Activated CD8-positive, alpha-beta T cell treated with anti-CD3 and anti-CD28 coated beads for 36 hours (primary cell): ENCODE measurements around the gene RASGRP2. TPM values are rescaled to one million over a fixed set of nuclear protein-coding genes. Genes with fewer than 3 reads are reported as not detected.

Experiments
- ATAC-seq: fragments of 200-7000 bp; cut with Tn5 transposase; one replicate; pipeline ENCODE4 v1.10.0; 2021; ENCODE audit warnings: mild to moderate bottlenecking, moderate library complexity
- CTCF ChIA-PET: fragments of 350-600 bp; sonication (Branson Sonifier 250); formaldehyde crosslinking; loops from one replicate; lab custom pipeline; 2021; ENCODE audit warnings: antibody characterized with exemption; lab: Charles Lee
- POLR2A ChIA-PET: fragments of 350-600 bp; sonication (Branson Sonifier 250); formaldehyde crosslinking; loops from one replicate; lab custom pipeline; 2021; ENCODE audit warnings: antibody characterized with exemption; lab: Charles Lee
- DNase-seq: peaks from one replicate; pipeline ENCODE4 v3.0.0-alpha.2; 2020
- H3K27ac Mint-ChIP-seq: one replicate; pipeline ENCODE4 v1.8.0; 2021; ENCODE audit warnings: mild to moderate bottlenecking, mixed read lengths
- H3K27me3 Mint-ChIP-seq: one replicate; pipeline ENCODE4 v1.8.0; 2021; ENCODE audit warnings: mixed read lengths
- H3K36me3 Mint-ChIP-seq: one replicate; pipeline ENCODE4 v1.8.0; 2021; ENCODE audit warnings: low read depth, mixed read lengths
- H3K4me1 Mint-ChIP-seq: one replicate; pipeline ENCODE4 v1.8.0; 2021; ENCODE audit warnings: low read depth, mixed read lengths
- H3K4me3 Mint-ChIP-seq: one replicate; pipeline ENCODE4 v1.8.0; 2021; ENCODE audit warnings: mild to moderate bottlenecking, moderate library complexity, mixed read lengths
- H3K9me3 Mint-ChIP-seq: one replicate; pipeline ENCODE4 v1.8.0; 2021; ENCODE audit warnings: mixed read lengths
- intact Hi-C: fragments of 100-400 bp; cut with micrococcal nuclease; formaldehyde crosslinking; loops from one replicate; pipeline ENCODE4 v1.10.0; 2022
- total RNA-seq, 2 experiments: library from RNA; stranded (reverse); gene quantifications; one replicate each; pipeline ENCODE4 v1.2.3, GENCODE V29; 2021
- TF ChIP-seq, protein P1 (sequence below): fragments of 200-600 bp; IDR thresholded peaks from one replicate; pipeline ENCODE4 v1.8.0; 2022; ENCODE audit warnings: antibody characterized with exemption, mild to moderate bottlenecking

The RASGRP2 gene
- total RNA-seq, 2 experiments from 2014 or later = 7.8 to 8.2 TPM

DNA sequence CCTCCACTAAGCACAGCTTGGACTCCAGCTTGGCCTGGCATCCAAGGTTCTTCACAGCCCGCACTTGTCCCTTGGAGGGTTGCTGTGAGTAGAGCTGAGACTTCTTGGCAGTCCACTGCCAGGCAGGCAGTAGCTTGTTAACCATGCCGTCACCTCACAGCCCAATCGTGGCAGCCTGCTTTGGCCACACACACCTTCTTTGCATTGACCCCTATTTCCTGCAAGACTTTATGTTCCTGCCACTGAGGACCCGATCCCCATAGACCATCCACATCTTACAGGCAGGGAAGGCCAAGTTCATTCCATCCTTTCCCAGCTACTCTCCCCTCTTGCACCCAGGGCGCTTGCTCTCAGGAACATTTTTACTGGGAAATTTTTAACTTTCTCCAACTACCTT, 18.3 kb upstream of the RASGRP2 start:
- peaks cover 66% of the 10 kb centered on the region for H3K4me1 Mint-ChIP-seq
- POLR2A ChIA-PET = interaction anchor here (0.8 to 24.1 kb wide), 5 partner anchors 11 to 68 kb away, joined by 3 to 331 read pairs (median 3); partner anchors contain the start of genes RASGRP2 and SF1
- no peak for DNase-seq
- ATAC-seq = no peak
- no peak overlapping the region for H3K4me3 Mint-ChIP-seq
- intact Hi-C loops = no loop called here
- H3K27me3 Mint-ChIP-seq = no peaks in the 10 kb centered on the region
- CTCF ChIA-PET = interaction anchor here (1.2 to 5.0 kb wide), 4 partner anchors 8 to 17 kb away, joined by 3 to 45 read pairs (median 21); partner anchors contain the start of gene RASGRP2
- peaks cover 43% of the 10 kb centered on the region for H3K36me3 Mint-ChIP-seq
- H3K27ac Mint-ChIP-seq = peak overlapping the region; percentile 80
- TF ChIP-seq, protein P1, sequence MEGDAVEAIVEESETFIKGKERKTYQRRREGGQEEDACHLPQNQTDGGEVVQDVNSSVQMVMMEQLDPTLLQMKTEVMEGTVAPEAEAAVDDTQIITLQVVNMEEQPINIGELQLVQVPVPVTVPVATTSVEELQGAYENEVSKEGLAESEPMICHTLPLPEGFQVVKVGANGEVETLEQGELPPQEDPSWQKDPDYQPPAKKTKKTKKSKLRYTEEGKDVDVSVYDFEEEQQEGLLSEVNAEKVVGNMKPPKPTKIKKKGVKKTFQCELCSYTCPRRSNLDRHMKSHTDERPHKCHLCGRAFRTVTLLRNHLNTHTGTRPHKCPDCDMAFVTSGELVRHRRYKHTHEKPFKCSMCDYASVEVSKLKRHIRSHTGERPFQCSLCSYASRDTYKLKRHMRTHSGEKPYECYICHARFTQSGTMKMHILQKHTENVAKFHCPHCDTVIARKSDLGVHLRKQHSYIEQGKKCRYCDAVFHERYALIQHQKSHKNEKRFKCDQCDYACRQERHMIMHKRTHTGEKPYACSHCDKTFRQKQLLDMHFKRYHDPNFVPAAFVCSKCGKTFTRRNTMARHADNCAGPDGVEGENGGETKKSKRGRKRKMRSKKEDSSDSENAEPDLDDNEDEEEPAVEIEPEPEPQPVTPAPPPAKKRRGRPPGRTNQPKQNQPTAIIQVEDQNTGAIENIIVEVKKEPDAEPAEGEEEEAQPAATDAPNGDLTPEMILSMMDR = no peak
- H3K9me3 Mint-ChIP-seq = no peaks in the 10 kb centered on the region

DNA sequence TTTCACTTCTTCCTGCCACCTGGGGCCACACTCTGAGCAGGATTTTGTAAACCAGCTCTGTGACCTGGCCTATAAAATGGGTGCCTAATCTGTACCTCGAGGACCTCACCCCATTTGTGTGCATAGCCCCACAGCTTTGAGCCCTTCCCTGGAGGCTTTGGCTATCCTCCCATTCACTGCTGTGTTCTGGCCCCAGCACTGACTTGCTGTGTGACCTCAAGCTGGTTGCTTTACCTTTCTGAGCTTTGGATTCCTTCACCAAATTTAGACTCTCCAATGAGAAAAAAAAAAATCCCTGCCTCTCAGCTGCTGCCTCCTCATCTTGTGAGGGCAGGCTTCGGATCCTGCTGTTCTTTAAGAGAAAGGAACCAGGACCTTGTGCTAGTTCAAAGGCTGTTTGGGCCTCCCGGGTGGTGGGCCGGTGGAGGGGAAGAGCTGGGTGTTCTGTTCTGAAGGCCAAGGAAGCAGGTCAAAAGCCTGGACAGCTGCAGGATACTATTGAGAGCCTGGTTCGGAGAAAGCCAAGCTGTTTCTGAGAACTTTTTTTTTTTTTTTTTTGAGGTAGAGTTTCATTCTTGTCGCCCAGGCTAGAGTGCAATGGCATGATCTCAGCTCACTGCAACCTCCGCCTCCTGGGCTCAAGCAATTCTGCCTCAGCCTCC, 16.9 kb upstream of the RASGRP2 start:
- H3K27me3 Mint-ChIP-seq = no peaks in the 10 kb centered on the region
- POLR2A ChIA-PET = interaction anchor here (1.1 to 24.1 kb wide), 3 partner anchors 12 to 117 kb away, joined by 3 to 331 read pairs (median 308); partner anchors contain the start of genes RASGRP2 and SF1
- H3K4me3 Mint-ChIP-seq = no peak overlapping the region
- H3K9me3 Mint-ChIP-seq = no peaks in the 10 kb centered on the region
- intact Hi-C loops = no loop called here
- ATAC-seq (no peak), DNase-seq (no peak)
- peaks cover 34% of the 10 kb centered on the region for H3K36me3 Mint-ChIP-seq
- CTCF ChIA-PET = interaction anchor here (0.9 to 2.1 kb wide), 2 partner anchors 10 to 16 kb away, joined by 4 to 7 read pairs; partner anchors contain the start of gene RASGRP2
- peaks cover 55% of the 10 kb centered on the region for H3K4me1 Mint-ChIP-seq
- TF ChIP-seq, protein P1 = no peak
- H3K27ac Mint-ChIP-seq = peak overlapping the region; percentile 87

DNA sequence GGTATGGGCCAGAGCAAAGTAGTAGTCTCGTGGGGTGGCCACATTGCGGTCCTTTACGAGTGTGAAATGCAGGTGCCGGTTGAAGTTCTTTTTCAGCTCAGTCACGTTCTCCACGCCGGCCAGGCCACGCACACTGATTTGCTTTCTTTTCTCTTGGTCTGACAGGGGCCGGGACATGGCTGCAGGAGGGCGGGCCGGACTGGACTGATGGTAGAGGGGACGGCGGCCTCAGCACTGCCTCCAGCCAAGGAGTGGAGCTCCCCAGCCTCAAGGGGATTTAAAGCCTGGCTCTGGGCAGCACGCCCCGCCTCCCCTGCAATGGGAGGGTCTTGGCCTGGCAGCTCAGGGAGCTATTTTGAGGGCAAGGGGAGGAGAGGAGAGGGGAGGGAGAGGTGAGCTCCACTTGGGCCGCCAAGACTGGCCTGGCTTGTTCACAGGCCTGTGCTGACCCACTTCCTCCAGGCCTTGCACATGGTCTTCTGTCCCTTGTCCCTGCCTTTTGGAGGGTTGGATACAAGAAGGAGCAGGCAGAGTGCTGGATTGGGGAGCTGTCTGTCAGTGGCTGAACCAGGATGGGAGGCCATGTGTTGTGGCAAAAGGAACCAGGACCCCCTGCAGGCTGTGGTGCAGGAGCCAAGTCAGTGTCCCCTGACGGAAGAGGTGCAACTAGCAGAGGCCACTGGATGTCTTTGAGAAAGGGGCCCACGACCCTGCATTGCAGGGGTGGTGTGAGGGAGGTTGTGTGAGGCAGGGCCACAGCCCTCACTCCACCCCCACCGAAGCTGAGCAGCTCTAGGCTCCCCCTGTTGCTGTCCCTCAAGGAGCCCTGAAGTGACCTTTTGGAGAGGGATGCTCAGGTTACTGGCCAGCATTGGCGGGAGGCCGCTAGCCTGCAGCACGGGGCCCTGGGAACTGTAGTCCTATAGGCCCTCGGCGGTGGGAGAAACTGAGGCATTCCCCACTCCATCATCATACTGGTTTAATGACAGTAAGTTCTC, 16.1 kb upstream of the RASGRP2 start, which contains the start of gene PYGM:
TSS of gene PYGM (minus strand) at position 253 of the 998 bp plus-strand sequence. CDS start at position 177, 76 bp downstream.
- ATAC-seq (no peak), DNase-seq (no peak)
- CTCF ChIA-PET = interaction anchor here (1.0 to 2.1 kb wide), 6 partner anchors 8 to 24 kb away, joined by 3 to 7 read pairs (median 5); partner anchors contain the start of gene RASGRP2
- POLR2A ChIA-PET = interaction anchor here (1.1 to 24.1 kb wide), 4 partner anchors 12 to 118 kb away, joined by 3 to 331 read pairs (median 156); partner anchors contain the start of genes RASGRP2 and SF1
- Mint-ChIP-seq H3K27me3 (no peaks in the 10 kb centered on the region), H3K27ac (peak within 1 kb of the TSS; percentile 87), H3K4me3 (no peak within 1 kb of the TSS), H3K4me1 (peaks cover 48% of the 10 kb centered on the region), H3K36me3 (peaks cover 27% of the 10 kb centered on the region), H3K9me3 (no peaks in the 10 kb centered on the region)
- intact Hi-C loops = no loop called here
- TF ChIP-seq, protein P1 = no peak

DNA sequence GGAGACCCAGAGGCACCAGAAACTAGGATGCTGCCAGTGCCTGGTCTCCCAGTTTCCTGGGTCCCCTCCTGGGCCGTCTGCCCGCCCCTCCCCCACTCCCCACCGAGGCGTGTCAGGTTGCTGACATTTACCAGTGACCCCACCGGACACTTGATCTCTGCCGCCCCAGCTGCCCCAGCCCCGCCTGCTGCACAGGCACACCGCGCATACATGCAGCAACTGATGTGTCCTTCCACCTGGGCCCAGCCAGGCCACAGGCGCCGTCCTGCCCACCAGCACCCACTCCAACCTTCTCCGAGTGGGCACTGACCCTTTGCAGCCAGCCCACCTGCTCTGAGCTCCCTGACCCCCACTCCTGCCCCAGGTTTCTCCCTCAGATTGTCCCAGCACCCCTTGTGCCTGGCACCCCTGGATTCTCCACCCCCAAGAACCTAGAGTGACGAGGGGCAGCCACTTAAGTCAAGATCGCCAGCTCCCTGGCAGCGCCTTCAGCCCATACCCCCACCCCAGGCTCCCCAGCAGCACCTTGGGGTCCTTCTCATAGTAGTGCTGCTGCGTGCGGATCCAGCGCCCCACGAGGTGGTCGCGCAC, 15.3 kb upstream of the RASGRP2 start:
- Mint-ChIP-seq H3K27me3 (no peaks in the 10 kb centered on the region), H3K4me3 (no peak overlapping the region), H3K36me3 (peaks cover 19% of the 10 kb centered on the region), H3K9me3 (no peaks in the 10 kb centered on the region), H3K27ac (no peak overlapping the region), H3K4me1 (peaks cover 40% of the 10 kb centered on the region)
- no peak for ATAC-seq
- TF ChIP-seq, protein P1 = no peak
- CTCF ChIA-PET = interaction anchor here (1.0 to 1.9 kb wide), 5 partner anchors 9 to 23 kb away, joined by 3 to 7 read pairs (median 4); partner anchors contain the start of gene RASGRP2
- DNase-seq = no peak
- POLR2A ChIA-PET = interaction anchor here (1.4 to 24.1 kb wide), 3 partner anchors 11 to 116 kb away, joined by 3 to 331 read pairs (median 308); partner anchors contain the start of genes RASGRP2 and SF1
- intact Hi-C loops = no loop called here
